GM12874 (cell line): ENCODE data around the gene TMEM187.

ENCODE experiments used
- CTCF ChIP-seq: IDR thresholded peaks from 2 replicates; pipeline ENCODE4 v1.5.1; 2011; ENCODE audit warnings: low read depth, mild to moderate bottlenecking, control low read depth, low read length, moderate library complexity; ENCODE audit not compliant: insufficient read depth

The TMEM187 gene

GRCh38 chrX:153947009-153947769 lies 25.4 kb upstream of the TMEM187 start:
- peak; percentile 83 for TF ChIP-seq CTCF

GRCh38 chrX:153948002-153948466 lies 24.5 kb upstream of the TMEM187 start:
- TF ChIP-seq CTCF, result no peak

GRCh38 chrX:153948847-153949805 lies 23.4 kb upstream of the TMEM187 start:
- TF ChIP-seq CTCF, result no peak

DNA sequence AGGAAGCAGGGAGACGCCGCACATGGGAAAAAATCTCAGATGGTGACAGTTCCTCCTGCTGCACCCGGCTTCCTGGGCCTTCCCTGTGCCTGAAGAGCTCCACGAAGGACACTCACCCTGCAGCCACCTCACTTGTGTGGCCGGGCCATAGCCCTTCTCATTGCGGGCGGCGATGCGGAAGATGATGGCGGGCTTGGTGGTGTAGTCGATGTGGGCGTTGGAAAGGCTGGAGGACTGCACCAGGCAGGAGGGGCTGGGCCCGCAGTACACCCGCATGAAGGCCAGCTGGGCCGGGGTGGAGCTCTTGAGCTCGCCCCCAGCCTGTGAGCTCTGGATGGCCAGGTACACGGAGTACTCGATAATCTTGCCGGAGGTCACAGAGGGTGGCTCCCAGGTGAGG lies 22.4 kb upstream of the TMEM187 start:
- no peak for TF ChIP-seq CTCF

GRCh38 chrX:153951683-153952372 lies 20.7 kb upstream of the TMEM187 start:
- TF ChIP-seq CTCF, result no peak

DNA sequence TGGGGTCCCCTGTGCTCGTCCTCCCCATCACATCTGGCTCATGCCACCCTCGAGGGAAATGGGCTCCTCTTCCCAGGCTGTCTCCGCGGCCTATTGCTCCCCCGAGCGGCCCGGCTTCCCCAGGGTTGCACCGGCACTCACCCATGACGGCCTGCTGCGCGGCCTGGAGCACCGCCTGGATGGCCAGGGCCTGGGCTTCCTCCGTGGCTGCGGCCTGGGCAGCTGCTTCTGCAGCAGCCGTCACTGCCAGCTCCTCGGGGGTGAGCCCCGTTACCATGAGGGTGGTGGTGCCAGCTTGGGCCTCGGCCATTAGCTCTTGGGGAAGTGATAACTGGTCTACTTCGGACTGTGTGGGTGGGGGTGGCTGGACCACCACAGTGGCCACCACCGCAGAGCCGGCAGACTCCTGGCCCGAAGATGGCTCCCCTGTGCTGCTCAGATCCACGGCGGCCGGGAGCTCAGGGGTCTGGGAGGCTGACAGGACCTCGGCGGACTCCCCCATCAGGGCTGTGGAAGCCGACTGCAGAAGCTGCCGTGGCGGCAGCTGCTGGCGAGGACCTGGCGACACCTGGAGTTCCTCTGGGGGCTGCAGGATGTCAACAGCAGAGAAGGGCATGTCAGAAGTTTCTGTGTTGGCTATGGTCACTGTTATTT lies 20.1 kb upstream of the TMEM187 start:
- no peak for TF ChIP-seq CTCF
